NOMO-1 (cell line): ENCODE data around the gene OOSP1.
"Not testable (repeated sequence)": the region's sequence is repeated elsewhere in the genome, so short reads cannot be mapped to it uniquely, and the experiment has no call there.

Source experiments
- DNase-seq, 2 experiments: peaks; one replicate each; lab custom pipeline; 2025; ENCODE audit not compliant: unreplicated experiment in 2 of 2; lab: John Stamatoyannopoulos, UW

The OOSP1 gene

DNA sequence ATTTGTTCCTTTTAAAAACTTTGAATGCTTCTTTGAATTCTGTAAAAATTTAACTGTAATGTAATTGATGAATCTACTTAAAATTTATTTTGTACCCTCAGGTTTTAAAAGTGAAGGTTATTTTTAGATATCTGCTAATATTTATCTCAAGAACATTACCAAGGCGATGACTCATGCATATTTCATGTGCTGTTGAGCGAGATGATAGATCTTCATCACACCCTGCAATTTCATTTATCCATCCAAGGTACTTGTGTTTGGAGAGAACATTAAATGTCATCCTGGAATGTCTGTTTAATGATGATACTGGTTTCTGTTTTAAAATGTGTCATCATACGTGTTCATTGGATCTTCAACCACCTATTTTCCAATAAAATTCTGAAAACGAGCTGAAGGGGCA, 18.9 kb downstream of the OOSP1 start:
- DNase-seq = no peak

DNA sequence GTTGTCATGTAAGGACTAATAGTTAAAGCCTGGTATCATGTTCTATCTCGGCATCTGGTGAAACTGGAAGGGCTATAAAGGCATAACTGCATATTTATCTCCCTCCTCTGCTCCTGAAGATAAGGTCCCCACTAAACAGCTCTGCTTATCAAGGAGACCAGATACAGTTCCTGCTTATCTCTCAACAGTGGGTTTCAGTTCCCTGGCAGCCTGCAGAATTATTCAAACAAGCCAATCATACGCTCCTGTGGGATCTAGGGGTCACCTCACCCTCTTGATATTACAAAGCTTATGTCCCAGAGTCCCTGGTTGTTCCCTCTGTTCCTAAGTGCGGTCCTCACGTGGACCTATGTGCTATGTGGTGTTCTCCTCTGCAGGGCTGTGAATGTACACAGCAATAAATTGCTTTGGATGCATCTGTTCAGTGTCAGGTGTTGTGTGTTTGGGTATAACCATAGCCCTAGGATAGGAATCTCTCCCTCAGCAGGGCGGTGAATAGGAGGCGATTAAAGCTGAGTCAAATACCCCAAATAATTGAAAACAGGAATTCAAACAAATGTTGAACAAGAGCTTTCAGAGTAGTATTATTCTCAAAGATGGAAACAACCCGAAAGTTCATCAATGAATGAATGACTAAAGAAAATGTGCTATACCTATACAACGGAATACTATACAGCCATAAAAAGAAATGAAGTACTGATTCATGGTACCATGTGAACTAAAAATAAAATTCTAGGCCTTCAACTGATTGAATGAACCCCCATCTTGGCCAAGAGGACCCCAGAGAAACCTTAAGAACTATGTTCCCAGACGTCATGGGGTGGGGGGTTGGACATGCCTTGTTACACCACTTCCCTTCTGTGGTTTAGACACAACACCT, 22.5 kb downstream of the OOSP1 start:
- DNase-seq = no peak

DNA sequence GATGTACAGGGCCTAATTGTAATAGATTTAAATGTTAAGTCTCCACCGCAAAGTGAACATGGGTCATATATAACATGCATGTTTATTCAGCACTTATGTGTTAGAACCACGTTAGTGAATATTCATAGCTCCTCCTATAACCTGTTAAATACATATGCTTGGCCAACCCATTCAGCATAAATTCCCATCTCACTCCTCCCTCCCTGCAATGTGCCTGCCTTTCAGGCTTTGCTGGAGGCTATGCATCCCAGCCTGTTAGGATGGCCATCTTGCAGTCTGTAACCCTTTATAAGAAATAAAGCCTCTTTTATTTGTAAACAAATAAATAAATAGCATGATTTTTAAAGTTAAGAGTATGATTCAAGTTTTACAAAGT, 23.9 kb downstream of the OOSP1 start:
- DNase-seq = no peak

DNA sequence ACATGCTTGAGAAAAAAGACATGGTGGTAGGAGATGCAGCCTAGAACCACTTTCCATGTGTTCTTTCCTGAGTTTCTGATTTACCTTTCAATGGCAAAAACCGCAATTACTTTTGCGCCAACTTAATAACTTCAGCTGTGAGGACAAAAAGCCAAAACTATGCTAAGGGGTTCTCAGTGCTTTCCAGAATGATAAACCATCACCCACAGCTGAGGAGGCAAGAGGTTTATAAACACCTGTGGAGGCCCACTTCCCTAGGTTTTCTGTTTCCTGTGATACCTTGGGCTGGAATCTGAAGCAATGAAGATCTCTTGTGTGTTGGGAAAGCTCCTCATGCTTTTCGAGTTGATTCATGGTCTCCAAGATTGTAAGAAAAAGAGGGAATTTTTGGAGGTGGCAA, 25.5 kb downstream of the OOSP1 start, which contains the start of gene OOSP4A:
TSS of gene OOSP4A (plus strand) at position 301 of the 400 bp plus-strand sequence. CDS start at position 301, 0 bp downstream.
- DNase-seq = no peak

DNA sequence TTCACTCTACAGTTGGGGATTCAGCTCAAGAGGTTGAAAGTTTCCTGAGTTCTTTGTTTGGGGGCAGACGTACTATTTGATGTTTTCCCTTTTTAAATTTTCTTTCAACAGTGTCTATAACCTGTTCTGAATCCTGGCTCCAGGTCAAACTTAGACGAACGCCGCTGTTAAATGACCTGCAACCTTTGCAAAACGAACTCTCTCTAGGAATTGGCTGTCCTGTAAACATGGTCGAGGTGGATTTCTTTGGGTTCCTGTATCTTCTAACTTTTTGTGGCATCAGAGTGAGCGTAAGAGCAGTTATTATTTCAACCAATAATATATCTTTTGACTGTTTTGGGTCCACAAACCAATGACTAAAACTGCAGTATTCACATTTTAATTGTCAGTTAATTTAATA, 27.2 kb downstream of the OOSP1 start:
- no peak for DNase-seq

DNA sequence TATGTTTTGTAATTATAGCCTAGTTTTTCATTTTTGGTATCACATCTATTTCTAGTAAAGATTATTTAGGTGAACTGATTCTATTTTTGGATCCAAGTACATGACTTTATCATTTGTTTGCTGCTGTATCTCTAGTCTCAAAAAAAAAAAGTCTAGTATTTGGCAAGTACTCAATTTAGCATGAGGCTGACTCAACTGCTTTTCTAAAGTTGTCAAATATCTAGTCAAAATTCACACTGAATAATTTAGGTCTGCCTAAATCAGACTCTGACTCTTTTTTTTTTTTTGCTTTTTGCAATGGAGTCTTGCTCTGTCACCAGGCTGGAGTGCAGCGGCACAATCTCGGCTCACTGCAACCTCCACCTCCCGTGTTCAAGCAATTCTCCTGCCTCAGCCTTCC, 28.0 kb downstream of the OOSP1 start:
- no peak for DNase-seq

DNA sequence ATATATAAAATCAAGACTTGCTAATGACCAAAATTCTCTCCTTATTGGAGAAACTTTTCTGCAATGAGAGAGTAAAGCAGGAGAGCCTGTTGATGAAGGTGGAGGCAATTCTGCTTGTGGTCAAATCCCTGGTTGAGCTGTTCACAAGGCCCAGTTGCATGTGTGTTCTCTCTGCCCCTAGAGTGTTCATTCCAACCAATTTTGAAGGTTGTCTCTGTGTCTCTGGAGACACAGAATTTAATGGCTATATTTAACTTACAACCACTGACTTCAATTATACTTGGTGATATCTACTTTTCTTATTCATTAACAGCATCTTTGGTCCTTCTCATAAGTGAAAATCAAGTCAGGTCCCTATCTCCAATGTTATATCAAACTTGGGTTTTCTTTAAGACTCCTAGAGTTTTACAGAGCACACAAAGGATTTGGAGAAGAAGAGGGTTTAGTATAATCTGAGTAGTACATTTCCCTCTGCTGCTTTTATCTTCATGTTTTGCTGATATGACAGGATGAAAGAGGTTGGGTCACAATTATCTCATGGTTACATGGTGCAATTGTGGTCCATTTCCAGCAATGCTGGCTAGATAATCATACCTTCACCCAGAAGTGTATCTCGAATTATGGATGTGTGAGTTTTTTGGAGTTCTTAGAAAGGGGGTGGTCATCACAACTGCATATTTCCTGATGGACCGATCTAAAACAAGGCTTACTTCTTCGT, 29.6 kb downstream of the OOSP1 start:
- DNase-seq = no peak

DNA sequence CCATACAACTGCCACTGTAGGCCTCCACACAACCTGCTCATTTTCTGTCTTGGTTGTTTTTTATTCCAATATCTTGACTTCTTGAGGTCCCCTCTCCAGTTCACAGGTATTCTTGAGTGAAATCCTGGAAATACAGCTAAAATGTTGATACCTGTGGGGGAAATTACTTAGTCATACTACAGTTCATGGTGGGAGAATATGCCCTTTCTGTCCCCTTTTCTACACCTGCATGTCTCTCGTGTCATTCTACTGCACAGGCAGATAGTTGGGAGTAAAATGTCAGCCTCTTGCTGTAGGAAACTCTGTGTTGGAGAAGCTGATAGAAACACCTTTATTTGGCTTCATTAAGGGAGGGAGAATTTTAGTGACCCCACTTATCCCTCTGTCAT, 30.2 kb downstream of the OOSP1 start:
- no peak for DNase-seq

DNA sequence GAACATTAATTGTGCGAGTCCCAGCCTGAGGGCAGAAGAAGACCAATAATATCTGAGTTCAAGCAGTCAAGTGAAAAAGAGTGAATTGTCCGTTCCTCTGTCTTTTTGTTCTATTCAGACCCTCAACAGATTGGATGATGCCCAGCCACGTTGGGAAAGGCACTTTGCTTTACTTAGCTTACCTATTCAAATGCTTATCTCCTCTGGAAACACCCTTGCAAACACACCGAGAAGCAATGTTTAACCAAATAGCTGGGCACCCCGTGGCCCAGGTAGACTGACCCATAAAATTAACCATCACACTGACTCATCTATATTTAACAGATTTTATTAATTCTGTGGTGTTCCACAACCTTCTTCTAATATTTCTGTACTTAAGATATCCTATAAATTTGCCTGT, 34.9 kb downstream of the OOSP1 start:
- no peak for DNase-seq

DNA sequence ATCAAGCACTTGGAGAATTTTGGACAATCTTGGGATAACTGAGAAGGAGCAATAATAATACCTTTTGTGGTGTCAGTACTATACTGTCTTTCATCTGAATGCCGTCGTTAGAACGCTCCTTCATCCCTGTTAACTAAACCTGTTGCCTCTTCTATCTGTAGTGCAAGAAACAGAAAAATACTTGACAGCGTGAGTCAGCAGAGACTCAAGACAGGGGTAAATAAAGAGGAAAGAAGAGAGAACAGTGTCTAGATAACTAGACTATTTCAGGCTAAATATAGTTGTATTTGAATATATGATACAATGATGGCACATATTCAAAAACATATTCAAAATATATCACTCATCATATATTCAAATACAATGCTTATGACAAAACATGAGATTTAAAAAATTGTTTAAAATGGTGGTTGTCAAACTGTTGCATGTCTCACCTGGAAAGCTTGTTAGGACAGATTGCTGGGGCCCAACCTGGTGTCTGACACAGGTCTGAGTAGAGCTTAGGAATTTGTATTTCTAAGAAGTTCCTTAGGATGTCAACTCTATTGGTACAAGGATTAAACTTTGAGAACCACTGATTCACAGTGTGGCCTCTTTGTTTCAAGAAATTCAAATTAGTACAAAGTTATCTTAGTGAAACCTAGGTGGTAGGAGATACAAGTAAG, 43.0 kb downstream of the OOSP1 start:
- DNase-seq = no peak

DNA sequence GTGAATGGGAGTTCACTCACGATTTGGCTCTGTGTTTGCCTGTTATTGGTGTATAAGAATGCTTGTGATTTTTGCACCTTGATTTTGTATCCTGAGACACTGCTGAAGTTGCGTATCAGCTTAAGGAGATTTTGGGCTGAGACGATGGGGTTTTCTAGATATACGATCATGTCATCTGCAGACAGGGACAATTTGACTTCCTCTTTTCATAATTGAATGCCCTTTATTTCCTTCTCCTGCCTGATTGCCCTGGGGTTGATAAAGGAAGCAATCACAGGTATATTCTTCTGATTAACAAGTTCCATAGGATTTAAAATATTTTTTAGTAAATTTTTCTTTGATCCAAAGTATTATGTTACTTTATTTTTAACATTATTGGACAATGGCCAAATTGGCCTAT, 43.8 kb downstream of the OOSP1 start:
- not testable (repeated sequence) for DNase-seq

DNA sequence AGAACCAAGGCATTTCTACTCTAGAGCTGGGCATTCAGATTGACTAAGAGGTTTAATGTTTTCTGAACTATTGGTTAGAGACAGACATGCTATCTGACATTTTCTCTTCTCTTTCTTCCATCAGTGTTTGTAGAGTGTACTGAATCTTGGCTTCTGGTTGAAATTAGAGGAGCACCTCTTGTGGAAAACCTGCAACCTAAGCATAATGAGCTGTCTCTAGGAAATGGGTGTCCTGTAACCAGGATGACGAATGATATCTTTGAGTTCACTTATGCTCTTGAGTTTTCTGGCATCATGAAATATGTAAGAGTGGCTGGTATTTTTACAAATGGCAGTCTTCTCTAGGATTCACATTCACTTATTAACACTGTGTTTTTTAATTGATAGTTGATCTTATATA, 45.0 kb downstream of the OOSP1 start:
- no peak for DNase-seq

DNA sequence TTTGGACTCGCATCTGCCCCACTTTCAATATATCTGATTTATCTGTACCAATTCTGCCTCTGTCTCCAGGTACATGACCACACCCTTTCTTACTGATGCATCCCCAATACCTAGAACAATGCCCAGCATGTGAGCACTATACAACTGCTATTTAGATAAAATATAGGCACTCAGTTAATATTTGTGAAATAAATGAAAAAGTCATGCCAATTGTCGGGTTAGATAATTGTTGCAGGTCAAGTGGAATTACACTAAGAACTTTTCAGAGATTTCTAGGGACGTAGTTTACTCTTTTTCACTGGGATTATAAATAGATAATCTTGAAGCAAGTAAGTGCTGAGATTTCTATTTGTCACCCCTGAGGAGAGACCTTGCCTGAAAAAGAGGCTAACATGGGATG, 46.1 kb downstream of the OOSP1 start:
- DNase-seq = no peak

DNA sequence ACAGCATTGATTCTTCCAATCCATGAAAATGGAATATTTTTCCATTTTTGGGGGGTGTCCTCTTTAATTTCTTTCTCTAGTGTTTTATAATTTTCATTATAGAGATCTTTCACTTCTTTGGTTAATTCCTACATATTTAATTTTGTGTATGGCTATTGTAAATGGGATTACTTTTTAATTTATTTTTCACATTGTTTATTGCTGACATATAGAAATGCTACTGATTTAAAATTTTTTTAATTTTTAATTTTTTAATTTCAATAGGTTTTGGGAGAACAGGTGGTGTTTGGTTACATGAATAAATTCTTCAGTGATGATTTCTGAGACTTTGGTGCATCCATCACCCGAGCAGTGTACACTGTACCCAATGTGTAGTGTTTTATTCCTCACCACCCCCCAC, 52.2 kb downstream of the OOSP1 start:
- DNase-seq = no peak

DNA sequence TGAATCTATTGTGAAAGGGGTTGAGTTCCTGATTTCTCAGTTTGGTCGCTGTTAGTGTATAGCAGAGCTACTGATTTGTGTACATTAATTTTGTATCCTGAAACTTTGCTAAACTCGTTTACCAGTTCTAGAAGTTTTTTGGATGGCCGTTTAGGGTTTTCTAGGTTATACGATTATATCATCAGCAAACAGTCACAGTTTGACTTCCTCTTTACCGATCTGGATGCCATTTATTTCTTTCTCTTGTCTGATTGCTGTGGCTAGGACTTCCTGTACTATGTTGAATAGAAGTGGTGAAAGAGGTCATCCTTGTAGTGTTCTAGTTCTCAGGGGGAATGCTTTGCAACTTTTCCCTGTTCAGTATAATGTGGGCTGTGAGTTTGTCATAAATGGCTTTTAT, 54.2 kb downstream of the OOSP1 start:
- DNase-seq = peak in 1 of 2 experiments; percentile 2

DNA sequence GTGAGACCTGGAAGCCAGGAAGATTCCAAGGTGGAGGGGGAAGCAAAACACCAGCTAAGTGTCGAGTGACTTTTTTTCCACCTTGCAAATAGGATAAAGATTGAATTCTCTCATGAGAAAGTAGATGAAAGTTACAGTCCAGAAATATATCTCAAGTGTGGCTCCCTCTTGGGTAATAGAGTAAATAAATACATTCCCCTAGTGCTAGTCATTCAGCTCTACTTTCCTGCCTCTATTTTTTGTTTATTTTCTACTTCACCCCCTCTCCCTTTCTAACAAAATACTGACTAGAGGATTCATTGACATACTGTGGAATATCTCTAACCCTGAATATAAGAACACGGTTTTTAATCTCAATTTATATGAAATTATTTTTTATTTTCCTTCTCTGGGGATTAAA, 59.6 kb downstream of the OOSP1 start:
- no peak for DNase-seq

DNA sequence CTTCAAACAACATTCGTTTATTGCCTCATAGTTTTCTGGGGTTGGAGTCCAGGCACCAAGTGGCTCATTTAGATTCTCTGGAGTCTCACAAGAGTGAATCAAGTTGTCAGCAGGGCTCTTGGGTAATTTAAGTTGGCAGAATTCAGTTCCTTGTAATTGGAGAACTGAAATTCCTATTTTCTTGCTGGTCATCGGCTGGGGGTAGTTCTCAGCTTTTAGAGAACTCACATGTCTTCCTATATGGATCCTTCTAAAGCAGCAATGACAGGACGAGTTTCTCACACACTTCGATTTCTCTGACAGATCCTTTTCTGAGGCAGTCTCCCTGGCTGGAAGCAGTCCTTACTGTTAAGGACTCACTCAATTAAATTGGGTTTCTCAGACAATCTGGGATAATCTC, 61.5 kb downstream of the OOSP1 start:
- DNase-seq = no peak

DNA sequence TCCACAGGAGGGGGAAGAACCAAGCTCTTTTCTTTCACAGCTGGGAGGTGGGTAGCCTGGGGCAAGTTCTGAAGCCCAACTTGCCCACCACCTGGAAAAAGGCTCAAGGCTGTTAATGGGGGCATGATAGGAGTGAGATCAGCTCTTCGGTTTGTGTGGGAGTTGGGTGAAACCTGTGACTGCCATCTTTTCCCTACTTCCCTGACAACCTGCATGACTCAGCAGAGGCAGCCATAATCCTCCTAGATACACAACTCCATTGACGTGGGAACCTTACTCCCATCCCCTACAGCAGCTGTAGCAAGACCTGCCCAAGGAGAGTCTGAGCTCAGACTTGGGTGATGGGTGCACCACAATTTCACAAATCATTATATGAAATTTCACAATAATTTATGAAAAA, 65.5 kb downstream of the OOSP1 start:
- DNase-seq = no peak

DNA sequence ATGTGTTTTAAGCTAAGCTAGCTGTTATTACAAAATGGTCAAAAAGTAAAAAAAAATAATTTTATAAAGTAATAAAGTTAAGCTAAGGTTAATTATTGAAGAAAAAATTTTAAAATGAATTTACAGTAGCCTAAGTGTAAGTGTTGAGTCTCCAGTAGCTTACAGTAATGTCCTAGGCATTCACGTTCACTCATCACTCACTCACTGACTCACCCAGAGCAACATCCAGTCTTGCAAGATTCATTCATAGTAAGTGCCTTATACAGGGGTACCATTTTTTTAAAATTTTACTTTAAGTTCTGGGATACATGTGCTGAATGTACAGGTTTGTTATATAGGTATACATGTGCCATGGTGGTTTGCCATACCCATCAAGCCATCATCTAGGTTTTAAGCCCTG, 67.1 kb downstream of the OOSP1 start:
- DNase-seq = no peak
